Ishikawa (cell line): ENCODE measurements around the gene KRT83.

ENCODE experiments used
- CREB1 ChIP-seq: IDR thresholded peaks from 2 replicates; pipeline ENCODE4 v1.6.1; 2012; ENCODE audit warnings: low read depth
- EP300 ChIP-seq: IDR thresholded peaks from 2 replicates; pipeline ENCODE4 v1.6.1; 2012; ENCODE audit warnings: borderline replicate concordance
- YY1 ChIP-seq: IDR thresholded peaks from 2 replicates; pipeline ENCODE4 v1.6.1; 2012; ENCODE audit warnings: low read depth
- ZBTB7A ChIP-seq: IDR thresholded peaks from 2 replicates; pipeline ENCODE4 v1.6.1; 2012; ENCODE audit warnings: low read depth

GRCh38 chr12:52313461-52313860 lies 7.7 kb downstream of the KRT83 start:
- TF ChIP-seq EP300, result no peak
- TF ChIP-seq YY1, result no peak
- TF ChIP-seq CREB1, result no peak
- no peak for TF ChIP-seq ZBTB7A
